Measurements from ENCODE around the gene PRSS8. TPM values are rescaled to one million over a fixed set of nuclear protein-coding genes. Genes with fewer than 3 reads are reported as not detected.

Gene PRSS8
- total RNA-seq, 1 experiment from 2014 or later = 0.15 TPM

GRCh38 chr16:31120129-31120528, 15.4 kb downstream of the PRSS8 start:
- no TSS peak for BruUV-seq (replicated peaks)
- POLR2A ChIA-PET = no interaction called here
- Histone ChIP-seq H3K4me3 (ENCODE audit: low read depth in 2 of 2, low read length in 2 of 2) (no peak overlapping the region), H3K4me1 (ENCODE audit: control insufficient read depth, insufficient read depth, low read length) (peaks cover 6% of the 10 kb centered on the region), H3K9me3 (ENCODE audit: control insufficient read depth, insufficient read depth, low read depth, low read length) (no peaks in the 10 kb centered on the region), H3K27me3 (ENCODE audit: control insufficient read depth, insufficient read depth, low read length) (no peaks in the 10 kb centered on the region), H3K27ac (ENCODE audit: low read length) (no peak overlapping the region), H3K36me3 (ENCODE audit: control insufficient read depth, insufficient read depth, low read length) (peaks cover 9% of the 10 kb centered on the region)
- in situ Hi-C loops (cut with HindIII; ENCODE audit: low pct_unique_long_range_greater_than_20kb, low sequenced_read_pairs) = no loop called here
- intact Hi-C loops (cut with micrococcal nuclease; ENCODE audit: unreplicated experiment) = no loop called here
- CTCF ChIA-PET = interaction anchor here (0.6 kb wide), 1 partner anchor 275 kb away, joined by 4 read pairs; no protein-coding TSS in a partner anchor
- no peak for ATAC-seq
- DNase-seq (ENCODE audit: low read depth, low spot score) = no peak
- TF ChIP-seq SIN3A (IDR thresholded peaks at IDR 0.05; ENCODE audit: borderline replicate concordance, insufficient read depth, low read depth, low read length) = no peak
- TF ChIP-seq TCF7L2 (IDR thresholded peaks at IDR 0.05; ENCODE audit: low read depth, low read length) = no peak
- TF ChIP-seq REST (IDR thresholded peaks at IDR 0.05; ENCODE audit: insufficient read depth in 1 of 2, low read depth in 2 of 2, low read length in 1 of 2) = no peak
- TF ChIP-seq POLR2AphosphoS5 (IDR thresholded peaks at IDR 0.05; ENCODE audit: low read depth, low read length) = no peak

DNA sequence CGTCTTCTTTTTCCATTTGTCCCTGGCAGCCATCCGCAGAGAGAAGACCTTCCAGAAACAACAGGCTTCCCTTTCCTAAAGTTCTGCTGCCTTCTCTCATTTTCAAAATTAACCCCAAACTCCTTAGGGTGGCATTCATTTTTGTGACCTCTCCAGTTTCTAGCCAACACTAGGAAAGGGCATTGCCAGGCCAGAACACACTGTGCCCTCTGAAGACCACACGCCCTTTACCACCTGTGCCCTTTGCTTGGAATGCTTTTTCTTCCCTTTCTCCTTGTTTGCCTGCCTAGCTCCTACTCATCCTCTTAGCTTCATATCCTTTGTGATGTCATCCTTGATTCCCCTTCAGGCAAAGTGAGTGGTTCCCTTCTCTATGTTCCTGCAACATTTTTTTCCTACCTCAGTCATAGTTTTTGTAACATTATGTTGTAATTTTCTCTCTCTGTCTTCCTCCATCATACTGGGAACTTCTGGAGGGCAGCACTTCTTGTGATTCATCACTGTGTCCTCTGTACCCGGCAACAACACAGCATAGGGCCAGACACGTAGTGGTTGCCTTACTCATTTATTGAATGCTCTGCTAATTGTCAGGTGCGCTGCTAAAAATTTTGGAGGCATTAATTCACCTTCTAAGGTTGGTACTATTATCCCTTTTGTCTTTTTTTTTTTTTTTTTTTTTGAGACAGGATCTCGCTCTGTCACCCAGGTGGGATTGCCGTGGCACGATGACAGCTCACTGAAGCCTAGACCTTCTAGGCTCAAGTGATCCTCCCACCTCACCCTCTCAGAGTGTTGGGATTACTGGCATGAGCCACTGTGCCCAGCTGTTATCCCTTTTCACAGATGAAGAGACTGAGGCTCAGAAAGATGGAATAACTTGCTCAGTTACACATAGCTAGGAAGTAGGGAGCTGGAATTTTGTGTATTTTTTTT, 17.0 kb downstream of the PRSS8 start:
- in situ Hi-C loops (cut with HindIII; ENCODE audit: low pct_unique_long_range_greater_than_20kb, low sequenced_read_pairs) (no loop called here), intact Hi-C loops (cut with micrococcal nuclease; ENCODE audit: unreplicated experiment) (no loop called here)
- H3K27ac ChIP-seq (ENCODE audit: low read length) = peak overlapping the region; percentile 79
- peak overlapping the region; percentile 62 to 95 for H3K4me3 ChIP-seq (ENCODE audit: low read depth in 2 of 2, low read length in 2 of 2)
- no peak for TF ChIP-seq TCF7L2 (IDR thresholded peaks at IDR 0.05; ENCODE audit: low read depth, low read length)
- TF ChIP-seq POLR2AphosphoS5 (IDR thresholded peaks at IDR 0.05; ENCODE audit: low read depth, low read length) = no peak
- no peak for TF ChIP-seq CTCF (IDR thresholded peaks at IDR 0.05)
- no peak for TF ChIP-seq REST (IDR thresholded peaks at IDR 0.05; ENCODE audit: insufficient read depth in 1 of 2, low read depth in 2 of 2, low read length in 1 of 2)
- no peak for TF ChIP-seq SIN3A (IDR thresholded peaks at IDR 0.05; ENCODE audit: borderline replicate concordance, insufficient read depth, low read depth, low read length)
- ATAC-seq (no peak), DNase-seq (ENCODE audit: low read depth, low spot score) (no peak)
- POLR2A ChIA-PET = interaction anchor here (0.5 to 1.6 kb wide), 6 partner anchors 8 to 64 kb away, joined by 3 to 11 read pairs (median 6); no protein-coding TSS in a partner anchor
- peaks cover 9% of the 10 kb centered on the region for H3K36me3 ChIP-seq (ENCODE audit: control insufficient read depth, insufficient read depth, low read length)
- CTCF ChIA-PET = interaction anchor here (0.5 to 1.3 kb wide), 3 partner anchors 23 to 343 kb away, joined by 3 to 9 read pairs (median 8); no protein-coding TSS in a partner anchor
- no peaks in the 10 kb centered on the region for H3K9me3 ChIP-seq (ENCODE audit: control insufficient read depth, insufficient read depth, low read depth, low read length)
- H3K27me3 ChIP-seq (ENCODE audit: control insufficient read depth, insufficient read depth, low read length) = no peaks in the 10 kb centered on the region
- peaks cover 17% of the 10 kb centered on the region for H3K4me1 ChIP-seq (ENCODE audit: control insufficient read depth, insufficient read depth, low read length)
- BruUV-seq (replicated peaks) = TSS peak; percentile 73

Data from Panc1 (cell line).